ENCODE measurements around the gene CREG2.

DNA sequence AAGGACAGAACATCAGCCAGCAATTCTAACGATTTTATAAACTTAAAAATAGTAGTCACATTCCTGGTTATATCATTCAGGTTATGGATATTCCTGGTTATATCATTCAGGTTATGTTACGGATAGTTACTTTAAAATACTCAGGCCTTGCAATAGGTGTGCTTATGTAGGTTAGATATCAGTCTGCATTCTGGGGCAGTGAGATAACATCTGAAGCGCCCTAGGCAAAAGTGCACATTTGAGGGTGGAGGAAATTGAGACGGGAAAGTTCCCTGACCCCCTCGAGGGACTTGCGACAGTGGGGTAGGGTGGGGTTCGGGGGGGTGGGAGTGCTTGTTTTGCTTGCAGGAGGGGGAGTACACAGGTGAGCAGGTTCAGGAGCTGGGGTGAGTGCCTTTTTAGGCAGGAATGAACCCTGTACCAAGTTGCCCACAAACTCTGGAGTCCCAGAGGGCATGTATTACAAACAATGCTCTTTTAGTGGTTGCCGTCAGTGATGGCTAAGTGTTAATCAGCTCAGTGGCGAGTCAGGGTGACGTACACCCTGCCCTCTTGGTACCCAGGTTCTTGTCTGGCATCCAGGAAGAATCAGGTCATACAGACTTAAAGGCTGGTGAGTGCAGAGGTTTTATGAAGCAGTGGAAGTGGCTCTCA, 31.8 kb downstream of the CREG2 start:
- TF ChIP-seq POLR2AphosphoS5 (IDR thresholded peaks at IDR 0.05; ENCODE audit: borderline replicate concordance, low read depth, low read length) (no peak), EZH2 (IDR thresholded peaks at IDR 0.05) (no peak)
